HCT116 (cell line): Measurements from ENCODE around the gene ERP27.

Experiments used
- CEBPB ChIP-seq: IDR thresholded peaks from 2 replicates; pipeline ENCODE4 v1.6.1; 2012; ENCODE audit warnings: low read depth
- EGR1 ChIP-seq: IDR thresholded peaks from 2 replicates; pipeline ENCODE4 v1.6.1; 2012; ENCODE audit warnings: low read depth
- EZH2 ChIP-seq: fragments of 200-600 bp; sonication (generic); IDR thresholded peaks from 2 replicates; pipeline ENCODE4 v1.6.1; 2017; ENCODE audit warnings: antibody characterized with exemption, mixed run types
- EZH2phosphoT487 ChIP-seq: fragments of 200-600 bp; IDR thresholded peaks from 2 replicates; pipeline ENCODE4 v1.6.1; 2018; ENCODE audit warnings: antibody characterized with exemption, borderline replicate concordance
- FOSL1 ChIP-seq: IDR thresholded peaks from 2 replicates; pipeline ENCODE4 v1.6.1; 2012; ENCODE audit warnings: low read depth
- POLR2A ChIP-seq: IDR thresholded peaks from 2 replicates; pipeline ENCODE4 v1.7.0; 2011; ENCODE audit warnings: borderline replicate concordance; ENCODE audit not compliant: insufficient read depth, insufficient read length; ENCODE audit errors: extremely low read depth
- POLR2AphosphoS5 ChIP-seq: IDR thresholded peaks from 2 replicates; pipeline ENCODE4 v1.6.1; 2011; ENCODE audit warnings: mild to moderate bottlenecking, low read depth, low read length, moderate library complexity
- SIN3A ChIP-seq: IDR thresholded peaks from 2 replicates; pipeline ENCODE4 v1.6.1; 2012; ENCODE audit warnings: low read depth
- YY1 ChIP-seq: IDR thresholded peaks from 2 replicates; pipeline ENCODE4 v1.6.1; 2011; ENCODE audit warnings: low read length, low read depth, moderate library complexity, mild to moderate bottlenecking; ENCODE audit not compliant: insufficient replicate concordance; ENCODE audit errors: extremely low read depth
- ZNF274 ChIP-seq: fragments of 200-500 bp; sonication (Bioruptor generic); IDR thresholded peaks from 2 replicates; pipeline ENCODE4 v1.6.1; 2014; ENCODE audit warnings: mild to moderate bottlenecking, low read depth, low read length, inconsistent platforms
- TF ChIP-seq, protein P1 (sequence below), 3 experiments: fragments of 200-600 bp in 1 of 3; sonication (generic) in 1 of 3; IDR thresholded peaks in 2 of 3; conservative IDR thresholded peaks in 1 of 3; 2 replicates each; pipeline ENCODE4 v1.5.1; 2012 to 2017; ENCODE audit warnings: low read depth in 2 of 3, low read length in 2 of 3, antibody characterized with exemption in 1 of 3, borderline replicate concordance in 1 of 3, control low read depth in 1 of 3, mild to moderate bottlenecking in 1 of 3, mixed read lengths in 1 of 3, mixed run types in 1 of 3, moderate library complexity in 1 of 3; ENCODE audit not compliant: insufficient read depth in 1 of 3
- TF ChIP-seq, protein P2 (sequence below): IDR thresholded peaks from 2 replicates; pipeline ENCODE4 v1.6.1; 2012; ENCODE audit warnings: low read depth
- TF ChIP-seq, protein P3 (sequence below): IDR thresholded peaks from 2 replicates; pipeline ENCODE4 v1.6.1; 2011; ENCODE audit warnings: mild to moderate bottlenecking, low read length, moderate library complexity; ENCODE audit not compliant: insufficient replicate concordance; ENCODE audit errors: extremely low read depth
- TF ChIP-seq, protein P4 (sequence below): IDR thresholded peaks from 2 replicates; pipeline ENCODE4 v1.6.1; 2012

DNA sequence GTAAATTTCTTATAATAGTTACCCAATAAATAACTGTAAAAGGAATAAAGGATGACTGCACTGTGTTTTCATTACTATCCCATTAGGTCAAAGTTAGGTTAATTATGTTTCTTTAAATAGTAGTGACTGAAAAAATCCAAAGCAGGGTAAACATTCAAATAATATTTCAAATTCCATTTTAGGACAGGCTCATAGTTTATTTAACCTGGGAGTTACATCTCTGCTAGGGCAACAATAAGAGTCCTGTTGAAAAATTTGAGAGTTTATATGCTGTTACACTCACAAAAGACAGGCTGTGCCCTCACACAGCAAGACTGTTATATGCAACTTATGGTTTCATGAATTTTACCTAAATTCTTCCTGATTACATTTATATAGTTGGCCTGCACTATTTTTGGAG lies 8.0 kb downstream of the ERP27 start:
- TF ChIP-seq, protein P1, sequence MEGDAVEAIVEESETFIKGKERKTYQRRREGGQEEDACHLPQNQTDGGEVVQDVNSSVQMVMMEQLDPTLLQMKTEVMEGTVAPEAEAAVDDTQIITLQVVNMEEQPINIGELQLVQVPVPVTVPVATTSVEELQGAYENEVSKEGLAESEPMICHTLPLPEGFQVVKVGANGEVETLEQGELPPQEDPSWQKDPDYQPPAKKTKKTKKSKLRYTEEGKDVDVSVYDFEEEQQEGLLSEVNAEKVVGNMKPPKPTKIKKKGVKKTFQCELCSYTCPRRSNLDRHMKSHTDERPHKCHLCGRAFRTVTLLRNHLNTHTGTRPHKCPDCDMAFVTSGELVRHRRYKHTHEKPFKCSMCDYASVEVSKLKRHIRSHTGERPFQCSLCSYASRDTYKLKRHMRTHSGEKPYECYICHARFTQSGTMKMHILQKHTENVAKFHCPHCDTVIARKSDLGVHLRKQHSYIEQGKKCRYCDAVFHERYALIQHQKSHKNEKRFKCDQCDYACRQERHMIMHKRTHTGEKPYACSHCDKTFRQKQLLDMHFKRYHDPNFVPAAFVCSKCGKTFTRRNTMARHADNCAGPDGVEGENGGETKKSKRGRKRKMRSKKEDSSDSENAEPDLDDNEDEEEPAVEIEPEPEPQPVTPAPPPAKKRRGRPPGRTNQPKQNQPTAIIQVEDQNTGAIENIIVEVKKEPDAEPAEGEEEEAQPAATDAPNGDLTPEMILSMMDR (IDR thresholded peaks at IDR 0.05 in 2 of 3, conservative IDR thresholded peaks at IDR 0.05 in 1 of 3; ENCODE audit: borderline replicate concordance in 1 of 3, insufficient read depth in 1 of 3, low read depth in 2 of 3, low read length in 2 of 3): 0 out of 6 replicates have a peak, but pooled peaks of 2 of the 3 experiments have one; percentile 3 to 6
- TF ChIP-seq POLR2AphosphoS5 (no peak), POLR2A (no peak), FOSL1 (no peak), SIN3A (no peak), EGR1 (no peak), EZH2phosphoT487 (no peak), ZNF274 (no peak), EZH2 (no peak), YY1 (no peak), CEBPB (no peak)
- TF ChIP-seq, protein P2, sequence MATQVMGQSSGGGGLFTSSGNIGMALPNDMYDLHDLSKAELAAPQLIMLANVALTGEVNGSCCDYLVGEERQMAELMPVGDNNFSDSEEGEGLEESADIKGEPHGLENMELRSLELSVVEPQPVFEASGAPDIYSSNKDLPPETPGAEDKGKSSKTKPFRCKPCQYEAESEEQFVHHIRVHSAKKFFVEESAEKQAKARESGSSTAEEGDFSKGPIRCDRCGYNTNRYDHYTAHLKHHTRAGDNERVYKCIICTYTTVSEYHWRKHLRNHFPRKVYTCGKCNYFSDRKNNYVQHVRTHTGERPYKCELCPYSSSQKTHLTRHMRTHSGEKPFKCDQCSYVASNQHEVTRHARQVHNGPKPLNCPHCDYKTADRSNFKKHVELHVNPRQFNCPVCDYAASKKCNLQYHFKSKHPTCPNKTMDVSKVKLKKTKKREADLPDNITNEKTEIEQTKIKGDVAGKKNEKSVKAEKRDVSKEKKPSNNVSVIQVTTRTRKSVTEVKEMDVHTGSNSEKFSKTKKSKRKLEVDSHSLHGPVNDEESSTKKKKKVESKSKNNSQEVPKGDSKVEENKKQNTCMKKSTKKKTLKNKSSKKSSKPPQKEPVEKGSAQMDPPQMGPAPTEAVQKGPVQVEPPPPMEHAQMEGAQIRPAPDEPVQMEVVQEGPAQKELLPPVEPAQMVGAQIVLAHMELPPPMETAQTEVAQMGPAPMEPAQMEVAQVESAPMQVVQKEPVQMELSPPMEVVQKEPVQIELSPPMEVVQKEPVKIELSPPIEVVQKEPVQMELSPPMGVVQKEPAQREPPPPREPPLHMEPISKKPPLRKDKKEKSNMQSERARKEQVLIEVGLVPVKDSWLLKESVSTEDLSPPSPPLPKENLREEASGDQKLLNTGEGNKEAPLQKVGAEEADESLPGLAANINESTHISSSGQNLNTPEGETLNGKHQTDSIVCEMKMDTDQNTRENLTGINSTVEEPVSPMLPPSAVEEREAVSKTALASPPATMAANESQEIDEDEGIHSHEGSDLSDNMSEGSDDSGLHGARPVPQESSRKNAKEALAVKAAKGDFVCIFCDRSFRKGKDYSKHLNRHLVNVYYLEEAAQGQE: no peak
- TF ChIP-seq, protein P3, sequence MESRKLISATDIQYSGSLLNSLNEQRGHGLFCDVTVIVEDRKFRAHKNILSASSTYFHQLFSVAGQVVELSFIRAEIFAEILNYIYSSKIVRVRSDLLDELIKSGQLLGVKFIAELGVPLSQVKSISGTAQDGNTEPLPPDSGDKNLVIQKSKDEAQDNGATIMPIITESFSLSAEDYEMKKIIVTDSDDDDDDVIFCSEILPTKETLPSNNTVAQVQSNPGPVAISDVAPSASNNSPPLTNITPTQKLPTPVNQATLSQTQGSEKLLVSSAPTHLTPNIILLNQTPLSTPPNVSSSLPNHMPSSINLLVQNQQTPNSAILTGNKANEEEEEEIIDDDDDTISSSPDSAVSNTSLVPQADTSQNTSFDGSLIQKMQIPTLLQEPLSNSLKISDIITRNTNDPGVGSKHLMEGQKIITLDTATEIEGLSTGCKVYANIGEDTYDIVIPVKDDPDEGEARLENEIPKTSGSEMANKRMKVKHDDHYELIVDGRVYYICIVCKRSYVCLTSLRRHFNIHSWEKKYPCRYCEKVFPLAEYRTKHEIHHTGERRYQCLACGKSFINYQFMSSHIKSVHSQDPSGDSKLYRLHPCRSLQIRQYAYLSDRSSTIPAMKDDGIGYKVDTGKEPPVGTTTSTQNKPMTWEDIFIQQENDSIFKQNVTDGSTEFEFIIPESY: no peak
- TF ChIP-seq, protein P4, sequence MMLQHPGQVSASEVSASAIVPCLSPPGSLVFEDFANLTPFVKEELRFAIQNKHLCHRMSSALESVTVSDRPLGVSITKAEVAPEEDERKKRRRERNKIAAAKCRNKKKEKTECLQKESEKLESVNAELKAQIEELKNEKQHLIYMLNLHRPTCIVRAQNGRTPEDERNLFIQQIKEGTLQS: no peak
